ENCODE measurements around the gene CTU2.

Gene CTU2

DNA sequence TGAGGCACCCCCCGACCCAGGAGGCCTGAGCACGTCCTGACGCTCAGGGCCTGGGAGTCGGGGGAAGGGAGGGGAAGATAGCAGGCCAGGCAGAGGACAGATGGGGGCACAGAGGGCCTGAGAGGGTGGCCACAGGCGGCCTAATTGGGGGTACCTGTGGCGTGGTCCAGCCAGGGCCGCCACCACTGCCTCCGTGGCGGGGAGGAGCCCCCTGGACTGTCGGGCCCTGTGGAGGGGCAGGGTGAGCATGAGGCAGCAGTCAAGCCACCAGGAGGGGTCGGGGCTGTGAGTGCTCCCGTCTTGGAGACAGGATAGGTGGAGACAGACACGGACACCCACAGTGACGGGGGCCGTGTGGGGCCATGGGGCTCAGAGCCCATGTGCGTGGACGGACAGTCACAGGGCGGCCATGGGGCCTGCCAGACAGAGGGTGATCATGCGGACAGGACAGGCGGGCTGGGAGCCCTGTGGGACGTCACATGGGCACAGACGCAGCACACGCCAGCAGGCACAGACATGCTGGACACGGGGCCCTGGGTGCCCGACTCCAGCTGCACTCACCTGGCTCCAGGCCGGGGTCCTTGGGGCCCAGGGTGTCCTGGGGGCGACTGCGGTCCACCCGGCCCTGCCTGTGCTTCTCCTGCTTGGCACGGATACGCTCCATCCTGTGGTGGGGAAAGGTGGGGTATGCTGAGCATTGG, 18.7 kb downstream of the CTU2 start:
- Histone ChIP-seq H3K27ac (ENCODE audit: poor library complexity, severe bottlenecking) (no peak overlapping the region), H3K4me3 (ENCODE audit: severe bottlenecking) (no peak overlapping the region), H3K27me3 (ENCODE audit: insufficient read depth, poor library complexity, severe bottlenecking) (no peaks in the 10 kb centered on the region), H3K4me1 (ENCODE audit: insufficient read depth, poor library complexity, severe bottlenecking) (no peaks in the 10 kb centered on the region), H3K36me3 (ENCODE audit: low read depth) (peaks cover 76% of the 10 kb centered on the region), H3K9me3 (ENCODE audit: severe bottlenecking) (no peaks in the 10 kb centered on the region)
- ATAC-seq (ENCODE audit: low read depth), result no peak
- DNase-seq (ENCODE audit: low spot score), result no peak
- TF ChIP-seq CTCF (IDR thresholded peaks at IDR 0.05; ENCODE audit: poor library complexity, severe bottlenecking), result no peak

DNA sequence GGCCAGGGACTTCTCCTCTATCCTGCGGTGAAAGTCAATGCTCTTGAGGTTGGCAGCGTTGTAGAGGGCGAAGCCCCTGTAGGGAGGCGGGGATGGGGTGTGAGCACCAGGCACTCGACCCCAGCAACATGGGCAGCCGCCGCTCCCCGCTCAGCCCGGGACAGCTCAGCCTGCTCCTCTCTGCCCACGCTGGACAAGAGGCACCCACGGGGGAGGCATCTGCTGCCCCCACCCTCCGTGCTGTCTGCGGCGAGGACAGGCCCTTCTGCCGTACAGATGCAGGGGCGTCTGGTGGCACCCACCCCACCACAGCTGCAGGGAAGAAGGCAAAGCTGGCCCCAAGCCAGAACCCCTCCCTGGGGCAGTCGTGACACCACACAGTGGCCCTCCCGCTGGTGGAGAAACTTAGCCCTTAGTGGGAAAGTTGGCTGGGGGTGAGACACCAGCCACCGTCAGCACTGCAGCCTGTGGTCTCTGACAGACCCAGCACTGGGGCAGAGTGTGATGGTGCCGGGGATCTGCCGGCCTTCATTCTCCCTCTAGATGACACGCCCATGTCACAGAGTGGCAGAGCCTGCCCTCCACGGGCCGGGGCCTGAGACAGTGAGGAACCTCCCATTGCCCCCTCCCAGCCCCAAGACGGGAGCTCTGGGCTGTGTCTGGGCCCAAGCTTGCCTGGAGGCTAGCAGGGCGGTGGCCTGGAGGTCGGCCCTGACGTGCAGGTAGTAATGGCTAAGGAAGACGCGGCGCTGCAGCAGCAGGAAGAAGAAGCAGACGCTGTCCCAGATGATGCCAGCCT, 19.5 kb downstream of the CTU2 start:
- no peak for TF ChIP-seq CTCF (IDR thresholded peaks at IDR 0.05; ENCODE audit: poor library complexity, severe bottlenecking)
- H3K27ac ChIP-seq (ENCODE audit: poor library complexity, severe bottlenecking), result no peak overlapping the region
- no peak overlapping the region for H3K4me3 ChIP-seq (ENCODE audit: severe bottlenecking)
- H3K4me1 ChIP-seq (ENCODE audit: insufficient read depth, poor library complexity, severe bottlenecking), result no peaks in the 10 kb centered on the region
- DNase-seq (ENCODE audit: low spot score), result no peak
- H3K27me3 ChIP-seq (ENCODE audit: insufficient read depth, poor library complexity, severe bottlenecking), result no peaks in the 10 kb centered on the region
- peaks cover 79% of the 10 kb centered on the region for H3K36me3 ChIP-seq (ENCODE audit: low read depth)
- no peak for ATAC-seq (ENCODE audit: low read depth)
- no peaks in the 10 kb centered on the region for H3K9me3 ChIP-seq (ENCODE audit: severe bottlenecking)

GRCh38 chr16:88726408-88726749, 20.1 kb downstream of the CTU2 start:
- ATAC-seq (ENCODE audit: low read depth) (no peak), DNase-seq (ENCODE audit: low spot score) (no peak)
- Histone ChIP-seq H3K4me3 (ENCODE audit: severe bottlenecking) (no peak overlapping the region), H3K36me3 (ENCODE audit: low read depth) (peaks cover 79% of the 10 kb centered on the region), H3K27ac (ENCODE audit: poor library complexity, severe bottlenecking) (no peak overlapping the region), H3K27me3 (ENCODE audit: insufficient read depth, poor library complexity, severe bottlenecking) (no peaks in the 10 kb centered on the region), H3K4me1 (ENCODE audit: insufficient read depth, poor library complexity, severe bottlenecking) (no peaks in the 10 kb centered on the region), H3K9me3 (ENCODE audit: severe bottlenecking) (no peaks in the 10 kb centered on the region)
- no peak for TF ChIP-seq CTCF (IDR thresholded peaks at IDR 0.05; ENCODE audit: poor library complexity, severe bottlenecking)

DNA sequence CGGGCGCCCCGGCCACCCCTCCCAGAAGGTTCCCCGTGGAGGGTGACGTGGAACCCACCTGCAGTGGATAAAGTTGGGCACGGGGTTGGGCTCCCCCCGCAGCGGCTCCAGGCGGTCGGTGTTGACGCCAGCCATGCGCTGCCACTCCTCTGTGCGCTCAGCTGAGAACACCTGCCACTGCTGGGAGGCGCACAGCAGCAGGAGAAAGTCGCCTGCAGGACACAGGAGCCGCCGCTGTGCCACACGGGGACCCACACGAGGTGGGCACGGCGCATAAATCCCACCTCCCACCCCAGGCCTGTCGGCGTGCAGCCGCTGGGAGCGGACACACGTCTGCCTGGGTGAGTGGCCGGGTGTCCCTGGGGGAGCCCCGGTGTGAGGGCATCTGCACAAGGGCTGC, 20.7 kb downstream of the CTU2 start:
- H3K4me1 ChIP-seq (ENCODE audit: insufficient read depth, poor library complexity, severe bottlenecking), result no peaks in the 10 kb centered on the region
- H3K27me3 ChIP-seq (ENCODE audit: insufficient read depth, poor library complexity, severe bottlenecking), result no peaks in the 10 kb centered on the region
- no peak for TF ChIP-seq CTCF (IDR thresholded peaks at IDR 0.05; ENCODE audit: poor library complexity, severe bottlenecking)
- no peak overlapping the region for H3K4me3 ChIP-seq (ENCODE audit: severe bottlenecking)
- ATAC-seq (ENCODE audit: low read depth) (no peak), DNase-seq (ENCODE audit: low spot score) (no peak)
- H3K36me3 ChIP-seq (ENCODE audit: low read depth), result peaks cover 74% of the 10 kb centered on the region
- H3K27ac ChIP-seq (ENCODE audit: poor library complexity, severe bottlenecking), result no peak overlapping the region
- no peaks in the 10 kb centered on the region for H3K9me3 ChIP-seq (ENCODE audit: severe bottlenecking)

DNA sequence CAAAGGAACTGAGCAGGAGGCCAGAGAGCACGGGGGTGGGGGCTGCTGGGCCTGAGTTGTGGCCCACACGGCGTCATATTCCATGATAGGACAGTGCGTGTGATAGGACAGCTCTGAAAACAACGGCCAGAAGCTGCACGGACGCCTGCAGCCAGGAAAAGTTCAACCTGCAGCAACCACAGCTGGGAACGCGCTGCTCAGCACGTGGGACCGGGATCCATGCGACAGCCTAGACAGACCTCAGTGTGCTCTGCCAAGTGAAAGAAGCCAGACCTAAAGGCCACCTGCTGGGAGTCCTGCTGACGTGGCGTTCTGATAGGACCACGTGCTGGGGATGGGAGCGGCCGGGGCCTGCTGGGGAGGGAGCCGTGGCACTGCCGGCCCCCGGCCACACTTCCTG, 21.6 kb downstream of the CTU2 start:
- Histone ChIP-seq H3K4me3 (ENCODE audit: severe bottlenecking) (no peak overlapping the region), H3K4me1 (ENCODE audit: insufficient read depth, poor library complexity, severe bottlenecking) (no peaks in the 10 kb centered on the region), H3K9me3 (ENCODE audit: severe bottlenecking) (no peaks in the 10 kb centered on the region), H3K27ac (ENCODE audit: poor library complexity, severe bottlenecking) (no peak overlapping the region), H3K36me3 (ENCODE audit: low read depth) (peaks cover 70% of the 10 kb centered on the region), H3K27me3 (ENCODE audit: insufficient read depth, poor library complexity, severe bottlenecking) (no peaks in the 10 kb centered on the region)
- ATAC-seq (ENCODE audit: low read depth) (no peak), DNase-seq (ENCODE audit: low spot score) (no peak)
- no peak for TF ChIP-seq CTCF (IDR thresholded peaks at IDR 0.05; ENCODE audit: poor library complexity, severe bottlenecking)

All from RWPE2 (cell line).